Trophoblast cell (in vitro differentiated cells and primary cell): ENCODE data around the gene STON2.
A peak's percentile ranks its signal among the peaks of the same experiment; 100 is the strongest.

Experiments
- DNase-seq, 2 donors: peaks; one replicate each; pipeline ENCODE4 v3.0.0-alpha.2; 2016
- H2AFZ ChIP-seq: 2 replicates; pipeline ENCODE4 v1.6.1; 2013; ENCODE audit warnings: low read length, moderate library complexity, mild to moderate bottlenecking; ENCODE audit not compliant: insufficient read depth, poor library complexity
- H2AK5ac ChIP-seq: 2 replicates; pipeline ENCODE4 v1.6.1; 2013; ENCODE audit warnings: mild to moderate bottlenecking, low read length
- H2BK120ac ChIP-seq: 2 replicates; pipeline ENCODE4 v1.6.1; 2013; ENCODE audit warnings: low read length, mild to moderate bottlenecking, moderate library complexity; ENCODE audit not compliant: insufficient read depth, poor library complexity
- H2BK12ac ChIP-seq: 2 replicates; pipeline ENCODE4 v1.6.1; 2013; ENCODE audit warnings: mild to moderate bottlenecking, low read length, moderate library complexity
- H2BK5ac ChIP-seq: 2 replicates; pipeline ENCODE4 v1.6.1; 2013; ENCODE audit warnings: low read length, low read depth, moderate library complexity, mild to moderate bottlenecking; ENCODE audit not compliant: poor library complexity
- H3K14ac ChIP-seq: 2 replicates; pipeline ENCODE4 v1.6.1; 2013; ENCODE audit warnings: mild to moderate bottlenecking, low read length
- H3K18ac ChIP-seq: 2 replicates; pipeline ENCODE4 v1.6.1; 2013; ENCODE audit warnings: mild to moderate bottlenecking, low read length
- H3K23ac ChIP-seq: 2 replicates; pipeline ENCODE4 v1.6.1; 2013; ENCODE audit warnings: low read length
- H3K27ac ChIP-seq: 2 replicates; pipeline ENCODE4 v1.5.1; 2013; ENCODE audit warnings: low read depth, mild to moderate bottlenecking, inconsistent platforms, low read length, moderate library complexity
- H3K27me3 ChIP-seq: 2 replicates; pipeline ENCODE4 v1.6.1; 2013; ENCODE audit warnings: inconsistent platforms, mild to moderate bottlenecking, low read length, moderate library complexity; ENCODE audit not compliant: insufficient read depth
- H3K36me3 ChIP-seq, 2 experiments: 1 replicate in 1 of 2; 2 replicates in 1 of 2; pipeline ENCODE4 v1.6.1; 2013; ENCODE audit warnings: low read length in 2 of 2, mild to moderate bottlenecking in 2 of 2, moderate library complexity in 1 of 2; ENCODE audit not compliant: insufficient read depth in 2 of 2, control insufficient read depth in 1 of 2
- H3K4ac ChIP-seq: 2 replicates; pipeline ENCODE4 v1.6.1; 2013; ENCODE audit warnings: low read depth, mild to moderate bottlenecking, low read length, moderate library complexity
- H3K4me1 ChIP-seq, 2 experiments: 1 replicate in 1 of 2; 2 replicates in 1 of 2; pipeline ENCODE4 v1.6.1; 2013; ENCODE audit warnings: low read length in 2 of 2, mild to moderate bottlenecking in 2 of 2, moderate library complexity in 1 of 2; ENCODE audit not compliant: insufficient read depth in 2 of 2, control insufficient read depth in 1 of 2
- H3K4me2 ChIP-seq: 2 replicates; pipeline ENCODE4 v1.6.1; 2013; ENCODE audit warnings: inconsistent platforms, mild to moderate bottlenecking, low read length, moderate library complexity
- H3K4me3 ChIP-seq: 2 replicates; pipeline ENCODE4 v1.5.1; 2013; ENCODE audit warnings: mild to moderate bottlenecking, low read depth, low read length, inconsistent platforms
- H3K79me1 ChIP-seq: one replicate; pipeline ENCODE4 v1.6.1; 2013; ENCODE audit warnings: low read length
- H3K79me2 ChIP-seq: 2 replicates; pipeline ENCODE4 v1.6.1; 2013; ENCODE audit warnings: low read length, mild to moderate bottlenecking; ENCODE audit not compliant: control insufficient read depth, insufficient read depth, poor library complexity
- H3K9ac ChIP-seq: 2 replicates; pipeline ENCODE4 v1.6.1; 2013; ENCODE audit warnings: mild to moderate bottlenecking, low read length
- H3K9me3 ChIP-seq: 2 replicates; pipeline ENCODE4 v1.6.1; 2013; ENCODE audit warnings: low read depth, mild to moderate bottlenecking, control low read depth, inconsistent platforms, low read length; ENCODE audit not compliant: insufficient read depth
- H4K12ac ChIP-seq: 2 replicates; pipeline ENCODE4 v1.6.1; 2013; ENCODE audit warnings: low read depth, mild to moderate bottlenecking, low read length, moderate library complexity
- H4K8ac ChIP-seq: 2 replicates; pipeline ENCODE4 v1.6.1; 2013; ENCODE audit warnings: low read depth, mild to moderate bottlenecking, low read length, moderate library complexity
- H4K91ac ChIP-seq: one replicate; pipeline ENCODE4 v1.6.1; 2013; ENCODE audit warnings: low read depth, mild to moderate bottlenecking, low read length, moderate library complexity
- WGBS: extraction: QIAGEN DNeasy Blood & Tissue Kit; methylation state at CpG from one replicate; pipeline ENCODE4 v1.1.7; 2013; ENCODE audit warnings: missing lambda C conversion rate; ENCODE audit not compliant: insufficient read length, insufficient coverage; ENCODE audit errors: extremely low coverage; 5-methylcytosine and 5-hydroxymethylcytosine counted together

The STON2 gene

DNA sequence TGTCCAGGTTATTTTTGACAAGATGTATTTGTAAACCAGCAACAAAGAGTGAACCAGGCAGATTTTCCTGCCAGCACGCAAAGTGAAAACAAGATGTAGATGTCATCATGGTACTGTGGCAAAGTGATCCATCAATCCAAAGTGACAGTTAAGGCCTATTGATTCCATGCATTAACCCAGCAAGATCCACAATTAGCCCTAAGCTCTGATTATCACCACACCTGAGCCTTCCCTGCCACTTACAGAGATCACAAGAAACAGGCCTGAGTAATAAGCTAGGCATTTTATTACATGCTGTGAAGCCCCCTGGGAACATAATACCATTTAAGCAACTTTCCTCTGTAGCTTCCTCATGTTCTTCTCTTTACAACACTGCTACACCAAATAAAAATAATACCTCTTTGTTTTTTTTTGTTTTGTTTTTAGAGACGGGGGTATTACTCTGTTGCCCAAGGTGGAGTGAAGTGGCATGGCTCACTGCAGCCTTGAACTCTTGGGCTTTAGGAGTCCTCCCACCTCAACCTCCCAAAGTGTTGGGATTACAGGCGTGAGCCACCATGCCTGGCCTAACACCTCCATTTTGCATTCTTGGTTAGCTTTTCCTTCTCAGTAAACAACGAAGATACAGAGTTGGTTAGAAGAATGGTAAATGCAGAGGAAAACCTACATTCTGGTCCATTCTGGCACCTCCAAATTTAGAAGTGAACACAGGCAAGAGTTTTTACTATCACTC is 85.5 kb downstream of the STON2 start:
- Histone ChIP-seq H4K91ac (no peak overlapping the region), H3K18ac (no peak overlapping the region), H3K9ac (no peak overlapping the region), H3K36me3 (no peaks in the 10 kb centered on the region), H2BK5ac (no peak overlapping the region), H3K79me2 (peaks cover 1% of the 10 kb centered on the region), H3K14ac (peak overlapping the region; percentile 50), H3K4me2 (no peak overlapping the region), H3K79me1 (no peaks in the 10 kb centered on the region), H3K27ac (no peak overlapping the region), H4K8ac (no peak overlapping the region), H3K4ac (no peak overlapping the region), H3K4me1 (peaks cover 9 to 16% of the 10 kb centered on the region in 2 experiments), H2AFZ (no peak overlapping the region), H2AK5ac (no peak overlapping the region), H2BK12ac (no peak overlapping the region), H3K9me3 (peaks cover 2% of the 10 kb centered on the region), H2BK120ac (no peak overlapping the region), H3K27me3 (no peaks in the 10 kb centered on the region), H3K4me3 (no peak overlapping the region), H3K23ac (no peak overlapping the region), H4K12ac (no peak overlapping the region)
- no peak for DNase-seq
- WGBS = no CpG with 5 or more reads among the region's 4 CpGs

DNA sequence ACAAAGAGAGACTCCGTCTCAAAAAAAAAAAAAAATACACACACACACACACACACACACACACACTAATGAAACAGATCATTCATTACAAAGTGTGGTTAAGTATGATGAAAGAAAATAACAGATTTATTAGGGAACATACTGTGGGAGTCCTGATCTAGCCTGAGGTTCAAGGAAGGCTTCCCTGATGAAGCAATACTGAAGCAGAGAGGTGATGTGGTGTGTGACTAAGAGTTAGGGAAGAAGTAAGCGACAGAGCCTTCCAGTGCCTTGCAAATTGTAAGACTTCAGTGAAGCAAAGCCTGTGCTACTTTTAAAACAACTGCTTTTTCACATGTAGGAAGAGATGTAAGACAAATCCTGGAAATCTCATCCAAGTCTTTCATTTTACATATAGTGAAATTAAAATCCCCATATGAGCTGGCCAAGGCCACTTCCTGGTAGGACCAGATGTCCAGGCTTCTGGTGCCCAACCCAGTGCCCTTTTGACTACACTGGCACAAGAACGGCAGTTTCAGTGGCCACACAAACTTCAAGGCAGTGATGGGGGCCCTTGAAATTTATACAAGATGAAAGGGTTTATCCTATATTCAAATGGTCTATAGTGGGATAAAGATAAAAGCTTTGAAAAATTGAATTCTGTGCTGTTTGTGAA is 86.2 kb downstream of the STON2 start:
- WGBS = no CpG with 5 or more reads among the region's 3 CpGs
- Histone ChIP-seq H2BK5ac (no peak overlapping the region), H3K27me3 (no peaks in the 10 kb centered on the region), H3K4me1 (peaks cover 9 to 16% of the 10 kb centered on the region in 2 experiments), H3K23ac (no peak overlapping the region), H3K4me3 (no peak overlapping the region), H3K79me2 (peaks cover 1% of the 10 kb centered on the region), H4K12ac (no peak overlapping the region), H3K14ac (no peak overlapping the region), H4K91ac (no peak overlapping the region), H2AFZ (no peak overlapping the region), H2BK120ac (no peak overlapping the region), H3K79me1 (no peaks in the 10 kb centered on the region), H3K4me2 (no peak overlapping the region), H3K27ac (no peak overlapping the region), H3K18ac (no peak overlapping the region), H3K9ac (no peak overlapping the region), H2BK12ac (no peak overlapping the region), H3K9me3 (peaks cover 2% of the 10 kb centered on the region), H3K4ac (no peak overlapping the region), H4K8ac (no peak overlapping the region), H2AK5ac (no peak overlapping the region), H3K36me3 (no peaks in the 10 kb centered on the region)
- DNase-seq = no peak

DNA sequence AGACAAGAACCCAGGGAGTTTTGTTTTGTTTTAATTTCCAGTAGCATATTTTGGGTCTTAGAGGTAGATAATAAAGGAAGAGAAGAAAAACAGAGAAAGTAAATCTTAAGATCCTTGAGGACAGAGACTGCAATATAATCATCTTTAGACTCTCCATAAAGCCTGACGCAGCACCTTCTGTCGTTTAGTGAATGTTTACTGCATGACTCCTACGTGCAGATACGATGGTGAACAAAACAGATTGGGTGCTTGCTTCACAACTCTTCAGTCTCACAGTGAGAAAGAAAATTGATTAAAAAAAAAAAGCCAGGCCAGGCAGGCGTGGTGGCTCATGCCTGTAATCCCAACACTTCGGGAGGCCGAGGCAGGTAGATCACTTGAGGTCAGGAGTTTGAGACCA is 86.9 kb downstream of the STON2 start:
- H3K9ac ChIP-seq = no peak overlapping the region
- no peak overlapping the region for H2BK120ac ChIP-seq
- H2AK5ac ChIP-seq = no peak overlapping the region
- H3K27ac ChIP-seq = peak overlapping the region; percentile 5
- WGBS = no CpG with 5 or more reads among the region's 7 CpGs
- H3K4me2 ChIP-seq = no peak overlapping the region
- H2BK12ac ChIP-seq = no peak overlapping the region
- H3K9me3 ChIP-seq = peaks cover 2% of the 10 kb centered on the region
- H4K91ac ChIP-seq = no peak overlapping the region
- no peak overlapping the region for H2AFZ ChIP-seq
- no peak overlapping the region for H3K14ac ChIP-seq
- H3K36me3 ChIP-seq = no peaks in the 10 kb centered on the region
- H3K79me2 ChIP-seq = peaks cover 1% of the 10 kb centered on the region
- H4K8ac ChIP-seq = no peak overlapping the region
- no peak overlapping the region for H4K12ac ChIP-seq
- H3K4me1 ChIP-seq = peaks cover 9 to 16% of the 10 kb centered on the region in 2 experiments
- no peak overlapping the region for H3K23ac ChIP-seq
- no peaks in the 10 kb centered on the region for H3K79me1 ChIP-seq
- peak in 1 of 2 donors; percentile 10 for DNase-seq
- no peak overlapping the region for H3K4ac ChIP-seq
- H3K4me3 ChIP-seq = no peak overlapping the region
- no peak overlapping the region for H2BK5ac ChIP-seq
- H3K27me3 ChIP-seq = no peaks in the 10 kb centered on the region
- H3K18ac ChIP-seq = no peak overlapping the region

DNA sequence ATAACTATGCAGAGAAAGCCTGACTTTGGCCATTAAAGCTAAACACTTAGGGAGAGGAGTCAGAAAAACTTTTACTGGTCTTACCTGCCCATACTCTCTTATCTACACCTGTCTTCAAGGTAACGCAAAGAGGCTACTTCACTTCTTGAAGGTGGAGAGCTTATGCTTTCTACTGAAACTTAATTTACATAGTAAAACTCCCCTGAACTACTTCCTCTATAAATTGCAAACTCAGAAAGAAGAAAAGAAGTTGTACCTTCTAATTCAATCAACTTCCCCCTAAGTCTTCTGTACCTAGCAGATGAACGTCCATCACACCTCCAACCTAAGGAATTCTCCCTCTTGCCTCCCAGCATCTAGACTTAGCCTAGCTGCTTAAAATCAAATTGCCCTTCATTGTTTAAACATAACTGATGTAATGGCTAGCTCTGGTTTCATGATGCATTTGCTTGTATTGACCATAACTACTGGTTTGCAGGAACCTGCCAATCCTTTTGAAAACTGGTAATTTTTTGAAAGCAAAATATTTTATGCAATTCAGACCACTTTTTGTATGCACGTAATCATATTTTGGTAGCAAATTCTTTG is 87.7 kb downstream of the STON2 start:
- H3K4me1 ChIP-seq = peaks cover 9 to 16% of the 10 kb centered on the region in 2 experiments
- H3K79me2 ChIP-seq = peaks cover 1% of the 10 kb centered on the region
- no peak overlapping the region for H3K9ac ChIP-seq
- H3K79me1 ChIP-seq = no peaks in the 10 kb centered on the region
- no peaks in the 10 kb centered on the region for H3K36me3 ChIP-seq
- H2AK5ac ChIP-seq = no peak overlapping the region
- H3K27ac ChIP-seq = no peak overlapping the region
- H3K27me3 ChIP-seq = no peaks in the 10 kb centered on the region
- no peak overlapping the region for H3K4me2 ChIP-seq
- peak overlapping the region; percentile 36 for H3K4ac ChIP-seq
- DNase-seq = peak in 1 of 2 donors; percentile 33
- H2BK12ac ChIP-seq = no peak overlapping the region
- H2BK120ac ChIP-seq = no peak overlapping the region
- H3K18ac ChIP-seq = no peak overlapping the region
- no peak overlapping the region for H4K12ac ChIP-seq
- H3K4me3 ChIP-seq = no peak overlapping the region
- WGBS = no CpG with 5 or more reads among the region's 3 CpGs
- H3K14ac ChIP-seq = no peak overlapping the region
- no peak overlapping the region for H4K91ac ChIP-seq
- no peak overlapping the region for H2AFZ ChIP-seq
- H3K9me3 ChIP-seq = peaks cover 2% of the 10 kb centered on the region
- no peak overlapping the region for H4K8ac ChIP-seq
- H3K23ac ChIP-seq = no peak overlapping the region
- no peak overlapping the region for H2BK5ac ChIP-seq
